ENCODE data around the gene SP5. TPM values are rescaled to one million over a fixed set of nuclear protein-coding genes. Genes with fewer than 3 reads are reported as not detected.

Gene SP5
- polyA plus RNA-seq, 1 of the 3 experiments (the other 2 are of a cell fraction), result not detected

DNA sequence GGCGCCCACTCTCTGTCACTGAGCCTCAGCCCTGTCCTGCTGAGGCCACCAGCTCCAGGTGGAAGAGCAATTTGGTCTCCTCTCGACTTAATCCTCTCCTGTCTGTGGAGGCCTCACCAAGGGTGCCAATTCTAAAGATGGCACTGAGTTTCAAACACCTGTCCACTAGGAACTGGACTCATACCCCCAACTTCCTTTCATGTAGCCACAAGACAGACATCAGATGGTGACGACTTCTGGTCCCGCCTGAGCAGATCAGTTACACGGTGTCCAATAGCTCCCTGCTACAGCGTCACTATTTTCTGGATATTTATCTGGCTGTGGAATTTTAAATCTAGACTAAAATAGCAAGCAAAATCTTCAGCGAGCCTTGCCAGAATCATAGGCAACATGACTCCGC is 24.5 kb upstream of the SP5 start:
- Histone ChIP-seq H3K27me3 (ENCODE audit: insufficient read depth) (no peaks in the 10 kb centered on the region), H3F3A (replicated peaks; ENCODE audit: insufficient read depth) (no peaks in the 10 kb centered on the region), H3K9me3 (no peaks in the 10 kb centered on the region), H4K20me1 (ENCODE audit: insufficient read depth) (no peaks in the 10 kb centered on the region), H3K9ac (no peak overlapping the region), H3K4me2 (no peak overlapping the region), H3K4me3 (ENCODE audit: low read depth in 2 of 2, low read length in 1 of 2) (no peak overlapping the region), H3K79me2 (ENCODE audit: insufficient read depth) (no peaks in the 10 kb centered on the region), H3K36me3 (replicated peaks in 1 of 2; ENCODE audit: control insufficient read depth in 1 of 2, insufficient read depth in 2 of 2, low read length in 1 of 2) (no peaks in the 10 kb centered on the region), H3K9me2 (no peaks in the 10 kb centered on the region), H3K27ac (ENCODE audit: low read depth in 2 of 2, low read length in 1 of 2) (no peak overlapping the region), H2AFZ (ENCODE audit: low read depth) (no peak overlapping the region), H3K4me1 (ENCODE audit: control insufficient read depth in 1 of 2, insufficient read depth in 2 of 2, low read depth in 1 of 2, low read length in 1 of 2) (peaks cover 0 to 4% of the 10 kb centered on the region in 2 experiments; a peak in 1 of 4 replicates)
- CTCF ChIA-PET, result no interaction called here
- TF ChIP-seq, protein P1, sequence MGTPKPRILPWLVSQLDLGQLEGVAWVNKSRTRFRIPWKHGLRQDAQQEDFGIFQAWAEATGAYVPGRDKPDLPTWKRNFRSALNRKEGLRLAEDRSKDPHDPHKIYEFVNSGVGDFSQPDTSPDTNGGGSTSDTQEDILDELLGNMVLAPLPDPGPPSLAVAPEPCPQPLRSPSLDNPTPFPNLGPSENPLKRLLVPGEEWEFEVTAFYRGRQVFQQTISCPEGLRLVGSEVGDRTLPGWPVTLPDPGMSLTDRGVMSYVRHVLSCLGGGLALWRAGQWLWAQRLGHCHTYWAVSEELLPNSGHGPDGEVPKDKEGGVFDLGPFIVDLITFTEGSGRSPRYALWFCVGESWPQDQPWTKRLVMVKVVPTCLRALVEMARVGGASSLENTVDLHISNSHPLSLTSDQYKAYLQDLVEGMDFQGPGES (IDR thresholded peaks at IDR 0.05; ENCODE audit: low read depth, low read length), result no peak
- TF ChIP-seq MXI1 (IDR thresholded peaks at IDR 0.05; ENCODE audit: low read depth, low read length), result no peak
- 61% methylated on average over 7 of the region's 8 CpGs for WGBS (ENCODE audit: low lambda C conversion rate)
- DNase-seq, result no peak
- POLR2A ChIA-PET, result no interaction called here

DNA sequence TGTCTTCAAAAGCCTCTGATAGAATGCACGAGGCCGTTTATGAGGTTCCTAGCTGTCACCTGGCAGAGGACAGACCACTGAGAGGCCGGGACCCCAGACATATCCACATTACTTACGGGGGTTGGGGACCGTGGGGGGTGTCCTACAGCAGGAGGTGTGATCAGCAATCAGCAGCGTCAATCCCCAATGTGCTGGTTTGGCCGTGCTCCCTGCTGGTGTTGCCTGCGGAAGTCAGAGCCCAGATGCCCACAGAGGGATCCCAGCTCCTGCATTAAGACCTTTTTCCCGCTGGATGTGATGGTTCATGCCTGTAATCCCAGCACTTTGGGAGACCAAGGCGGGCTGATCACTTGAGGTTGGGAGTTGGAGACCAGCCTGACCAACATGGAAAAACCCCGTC is 20.8 kb upstream of the SP5 start:
- no peak for TF ChIP-seq FOXM1 (IDR thresholded peaks at IDR 0.05; ENCODE audit: low read depth)
- TF ChIP-seq RFX5 (IDR thresholded peaks at IDR 0.05; ENCODE audit: low read length), result no peak
- no peak for TF ChIP-seq TAF1 (IDR thresholded peaks at IDR 0.05; ENCODE audit: borderline replicate concordance, low read depth, low read length)
- TF ChIP-seq, protein P2, sequence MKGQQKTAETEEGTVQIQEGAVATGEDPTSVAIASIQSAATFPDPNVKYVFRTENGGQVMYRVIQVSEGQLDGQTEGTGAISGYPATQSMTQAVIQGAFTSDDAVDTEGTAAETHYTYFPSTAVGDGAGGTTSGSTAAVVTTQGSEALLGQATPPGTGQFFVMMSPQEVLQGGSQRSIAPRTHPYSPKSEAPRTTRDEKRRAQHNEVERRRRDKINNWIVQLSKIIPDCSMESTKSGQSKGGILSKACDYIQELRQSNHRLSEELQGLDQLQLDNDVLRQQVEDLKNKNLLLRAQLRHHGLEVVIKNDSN (IDR thresholded peaks at IDR 0.05; ENCODE audit: borderline replicate concordance, low read depth), result no peak
- no peak for TF ChIP-seq EZH2phosphoT487 (IDR thresholded peaks at IDR 0.05; ENCODE audit: borderline replicate concordance, low read depth)
- no peak for TF ChIP-seq MEF2A (IDR thresholded peaks at IDR 0.05; ENCODE audit: borderline replicate concordance, low read depth)
- no peak for TF ChIP-seq YY1 (IDR thresholded peaks at IDR 0.05; ENCODE audit: low read depth)
- no peak for DNase-seq
- Histone ChIP-seq H3K9ac (no peak overlapping the region), H2AFZ (ENCODE audit: low read depth) (no peak overlapping the region), H3K27me3 (ENCODE audit: insufficient read depth) (no peaks in the 10 kb centered on the region), H3F3A (replicated peaks; ENCODE audit: insufficient read depth) (no peaks in the 10 kb centered on the region), H3K4me1 (ENCODE audit: control insufficient read depth in 1 of 2, insufficient read depth in 2 of 2, low read depth in 1 of 2, low read length in 1 of 2) (peaks cover 0 to 4% of the 10 kb centered on the region in 2 experiments; a peak in 1 of 4 replicates), H3K9me3 (no peaks in the 10 kb centered on the region), H3K27ac (ENCODE audit: low read depth in 2 of 2, low read length in 1 of 2) (no peak overlapping the region), H3K36me3 (replicated peaks in 1 of 2; ENCODE audit: control insufficient read depth in 1 of 2, insufficient read depth in 2 of 2, low read length in 1 of 2) (no peaks in the 10 kb centered on the region), H4K20me1 (ENCODE audit: insufficient read depth) (no peaks in the 10 kb centered on the region), H3K4me3 (ENCODE audit: low read depth in 2 of 2, low read length in 1 of 2) (no peak overlapping the region), H3K9me2 (no peaks in the 10 kb centered on the region), H3K79me2 (ENCODE audit: insufficient read depth) (no peaks in the 10 kb centered on the region), H3K4me2 (no peak overlapping the region)
- 46% methylated on average over 4 of the region's 11 CpGs for WGBS (ENCODE audit: low lambda C conversion rate)
- CTCF ChIA-PET, result interaction anchor here (1.0 kb wide), 1 partner anchor 54 kb away, joined by 3 read pairs; no protein-coding TSS in a partner anchor
- POLR2A ChIA-PET, result no interaction called here

Data from SK-N-SH (cell line).